Measurements from ENCODE around the gene ELK3. TPM values are rescaled to one million over a fixed set of nuclear protein-coding genes. Genes with fewer than 3 reads are reported as not detected.

ELK3 gene
- polyA plus RNA-seq, 1 experiment = 20.9 TPM

- POLR2A ChIA-PET = no interaction called here
- DNase-seq (ENCODE audit: low read depth) = no peak
- Histone ChIP-seq H3K4me3 (ENCODE audit: low read depth, low read length) (no peak overlapping the region), H3K36me3 (ENCODE audit: control insufficient read depth, insufficient read depth, low read length) (peaks cover 6% of the 10 kb centered on the region), H3K27me3 (ENCODE audit: control insufficient read depth, insufficient read depth, low read length) (no peaks in the 10 kb centered on the region)
- no peak for TF ChIP-seq CTCF (IDR thresholded peaks at IDR 0.05; ENCODE audit: insufficient read depth, low read depth, low read length)
- CTCF ChIA-PET = interaction anchor here (3.6 kb wide), 1 partner anchor 10 kb away, joined by 18 read pairs; no protein-coding TSS in a partner anchor
These were observed 31.8 kb downstream of the ELK3 start for GRCh38 chr12:96225994-96226399.

GRCh38 chr12:96226401-96226800 is 32.2 kb downstream of the ELK3 start:
- Histone ChIP-seq H3K36me3 (ENCODE audit: control insufficient read depth, insufficient read depth, low read length) (peaks cover 6% of the 10 kb centered on the region), H3K27me3 (ENCODE audit: control insufficient read depth, insufficient read depth, low read length) (no peaks in the 10 kb centered on the region), H3K4me3 (ENCODE audit: low read depth, low read length) (no peak overlapping the region)
- no peak for DNase-seq (ENCODE audit: low read depth)
- ChIA-PET CTCF (interaction anchor here (3.6 kb wide), 1 partner anchor 11 kb away, joined by 18 read pairs; no protein-coding TSS in a partner anchor), POLR2A (no interaction called here)
- no peak for TF ChIP-seq CTCF (IDR thresholded peaks at IDR 0.05; ENCODE audit: insufficient read depth, low read depth, low read length)

- POLR2A ChIA-PET = no interaction called here
- Histone ChIP-seq H3K27me3 (ENCODE audit: control insufficient read depth, insufficient read depth, low read length) (no peaks in the 10 kb centered on the region), H3K36me3 (ENCODE audit: control insufficient read depth, insufficient read depth, low read length) (peaks cover 6% of the 10 kb centered on the region), H3K4me3 (ENCODE audit: low read depth, low read length) (no peak overlapping the region)
- CTCF ChIA-PET = interaction anchor here (1.0 kb wide), 1 partner anchor 11 kb away, joined by 3 read pairs; no protein-coding TSS in a partner anchor
- no peak for TF ChIP-seq CTCF (IDR thresholded peaks at IDR 0.05; ENCODE audit: insufficient read depth, low read depth, low read length)
- no peak for DNase-seq (ENCODE audit: low read depth)
These were observed 32.7 kb downstream of the ELK3 start for GRCh38 chr12:96226801-96227348.

- peaks cover 6% of the 10 kb centered on the region for H3K36me3 ChIP-seq (ENCODE audit: control insufficient read depth, insufficient read depth, low read length)
- ChIA-PET CTCF (interaction anchor here (1.0 kb wide), 1 partner anchor 12 kb away, joined by 3 read pairs; no protein-coding TSS in a partner anchor), POLR2A (no interaction called here)
- H3K4me3 ChIP-seq (ENCODE audit: low read depth, low read length) = no peak overlapping the region
- TF ChIP-seq CTCF (IDR thresholded peaks at IDR 0.05; ENCODE audit: insufficient read depth, low read depth, low read length) = no peak
- H3K27me3 ChIP-seq (ENCODE audit: control insufficient read depth, insufficient read depth, low read length) = no peaks in the 10 kb centered on the region
- no peak for DNase-seq (ENCODE audit: low read depth)
These were observed 33.4 kb downstream of the ELK3 start for GRCh38 chr12:96227365-96228106.

GRCh38 chr12:96228566-96229248 is 34.5 kb downstream of the ELK3 start:
- CTCF ChIA-PET = no interaction called here
- POLR2A ChIA-PET = interaction anchor here (0.6 kb wide), 1 partner anchor 10 kb away, joined by 3 read pairs; no protein-coding TSS in a partner anchor
- no peak for TF ChIP-seq CTCF (IDR thresholded peaks at IDR 0.05; ENCODE audit: insufficient read depth, low read depth, low read length)
- no peak for DNase-seq (ENCODE audit: low read depth)
- Histone ChIP-seq H3K4me3 (ENCODE audit: low read depth, low read length) (no peak overlapping the region), H3K27me3 (ENCODE audit: control insufficient read depth, insufficient read depth, low read length) (no peaks in the 10 kb centered on the region), H3K36me3 (ENCODE audit: control insufficient read depth, insufficient read depth, low read length) (peaks cover 3% of the 10 kb centered on the region)

Measured in BJ (cell line).